Rectal smooth muscle tissue (tissue), 1 donor: Measurements from ENCODE around the gene ADGRE1.

Source experiments
- H3K27ac ChIP-seq: one replicate; pipeline ENCODE4 v1.7.0; 2013; ENCODE audit warnings: low read depth, low read length, inconsistent platforms
- H3K27me3 ChIP-seq: one replicate; pipeline ENCODE4 v1.7.0; 2013; ENCODE audit warnings: low read length; ENCODE audit not compliant: control insufficient read depth, insufficient read depth
- H3K36me3 ChIP-seq: one replicate; pipeline ENCODE4 v1.7.0; 2013; ENCODE audit warnings: low read length; ENCODE audit not compliant: control insufficient read depth, insufficient read depth
- H3K4me1 ChIP-seq: one replicate; pipeline ENCODE4 v1.7.0; 2013; ENCODE audit warnings: low read length; ENCODE audit not compliant: control insufficient read depth, insufficient read depth
- H3K4me3 ChIP-seq: one replicate; pipeline ENCODE4 v1.7.0; 2013; ENCODE audit warnings: low read length
- H3K9ac ChIP-seq: one replicate; pipeline ENCODE4 v1.7.0; 2013; ENCODE audit warnings: low read length

The ADGRE1 gene

DNA sequence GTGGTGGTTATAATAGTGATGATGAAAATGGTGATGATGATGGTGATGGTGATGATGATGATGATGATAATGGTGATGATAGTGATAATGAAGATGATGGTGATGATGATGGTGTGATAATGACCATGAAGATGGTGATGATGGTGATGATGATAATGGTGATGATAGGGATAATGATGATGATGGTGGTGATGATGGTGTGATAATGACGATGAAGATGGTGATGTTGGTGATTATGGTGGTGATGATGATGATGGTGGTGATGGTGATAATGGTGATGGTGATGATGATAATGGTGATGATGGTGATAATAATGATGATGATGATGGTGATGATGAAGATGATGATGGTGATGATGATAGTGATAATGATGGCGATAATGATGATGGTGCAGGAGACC, 1.6 kb downstream of the ADGRE1 start:
- no peaks in the 10 kb centered on the region for H3K27me3 ChIP-seq
- H3K4me1 ChIP-seq: no peaks in the 10 kb centered on the region
- no peak overlapping the region for H3K9ac ChIP-seq
- no peak overlapping the region for H3K4me3 ChIP-seq
- H3K27ac ChIP-seq: no peak overlapping the region
- H3K36me3 ChIP-seq: no peaks in the 10 kb centered on the region

DNA sequence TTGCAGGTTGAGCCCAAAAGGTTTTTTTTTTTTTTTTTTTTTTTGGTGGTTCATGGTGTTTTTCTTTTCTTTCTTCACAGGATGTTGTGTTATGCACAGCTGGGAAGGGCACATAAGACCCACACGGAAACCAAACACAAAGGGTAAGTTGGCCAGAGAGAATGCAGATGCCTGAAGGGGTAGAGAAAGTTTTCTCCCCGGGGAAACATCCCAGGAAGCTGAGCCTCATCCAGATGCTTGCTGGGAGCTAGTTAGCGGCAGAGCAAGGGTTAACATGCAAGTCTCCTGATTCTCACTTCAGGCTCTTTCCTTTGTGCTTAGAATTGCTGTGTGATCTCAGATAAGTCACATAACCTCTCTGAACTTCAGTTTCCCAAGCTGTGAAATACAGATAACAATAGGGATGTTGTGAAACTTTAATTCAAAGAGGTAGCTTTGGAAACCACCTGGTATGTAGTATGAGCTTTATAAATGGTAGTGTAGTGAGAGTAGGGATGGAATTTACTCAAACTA, 3.1 kb downstream of the ADGRE1 start:
- no peak overlapping the region for H3K9ac ChIP-seq
- no peaks in the 10 kb centered on the region for H3K36me3 ChIP-seq
- no peak overlapping the region for H3K27ac ChIP-seq
- no peaks in the 10 kb centered on the region for H3K27me3 ChIP-seq
- no peaks in the 10 kb centered on the region for H3K4me1 ChIP-seq
- H3K4me3 ChIP-seq: no peak overlapping the region

DNA sequence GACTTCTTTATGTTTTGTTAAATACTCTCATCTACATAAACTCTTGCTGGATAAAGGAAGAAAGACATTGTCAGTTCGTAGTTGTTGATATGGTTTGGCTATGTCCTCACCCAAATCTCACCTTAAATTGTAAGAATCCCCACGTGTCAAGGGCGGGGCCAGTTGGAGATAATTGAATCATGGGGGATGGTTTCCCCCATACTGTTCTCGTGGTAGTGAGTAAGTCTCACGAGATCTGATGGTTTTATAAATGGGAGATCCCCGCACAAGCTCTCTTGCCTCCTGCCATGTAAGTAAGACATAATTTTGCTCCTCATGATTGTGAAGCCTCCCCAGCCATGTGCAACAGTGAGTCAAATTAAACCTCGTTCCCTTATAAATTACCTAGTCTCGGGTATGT, 3.6 kb downstream of the ADGRE1 start:
- Histone ChIP-seq H3K27me3 (no peaks in the 10 kb centered on the region), H3K9ac (no peak overlapping the region), H3K27ac (no peak overlapping the region), H3K4me3 (no peak overlapping the region), H3K36me3 (no peaks in the 10 kb centered on the region), H3K4me1 (no peaks in the 10 kb centered on the region)

DNA sequence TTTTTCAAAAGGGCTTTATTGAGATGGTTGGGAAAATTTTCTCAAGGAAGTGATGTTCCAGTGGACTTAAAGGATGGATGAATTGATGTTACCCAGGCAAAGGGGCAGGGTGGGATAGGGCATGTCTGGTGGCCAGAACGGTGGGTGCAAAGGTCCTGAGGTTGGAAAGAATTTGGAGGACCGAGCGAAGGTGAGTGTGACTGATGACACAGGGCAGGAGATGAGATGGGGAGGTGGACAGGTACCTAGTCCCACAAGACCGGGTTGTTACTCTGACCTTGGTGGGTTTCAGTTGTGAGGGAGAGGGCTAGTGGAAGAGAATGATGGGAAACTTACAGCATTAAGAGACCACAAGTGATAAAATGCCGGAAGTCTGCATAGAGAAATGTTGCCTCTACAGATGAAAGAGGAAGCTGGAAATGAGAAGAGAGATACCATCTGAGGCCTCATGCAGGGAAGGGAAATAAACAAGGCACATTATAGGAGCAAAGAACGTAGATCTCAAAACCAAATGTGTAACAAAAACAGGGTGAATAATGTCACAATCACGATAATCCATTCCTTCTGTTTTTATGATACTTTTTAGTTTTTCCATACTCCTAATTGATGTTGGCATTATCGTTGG, 4.5 kb downstream of the ADGRE1 start:
- no peak overlapping the region for H3K9ac ChIP-seq
- H3K4me3 ChIP-seq: no peak overlapping the region
- H3K36me3 ChIP-seq: no peaks in the 10 kb centered on the region
- H3K4me1 ChIP-seq: no peaks in the 10 kb centered on the region
- H3K27me3 ChIP-seq: no peaks in the 10 kb centered on the region
- no peak overlapping the region for H3K27ac ChIP-seq

DNA sequence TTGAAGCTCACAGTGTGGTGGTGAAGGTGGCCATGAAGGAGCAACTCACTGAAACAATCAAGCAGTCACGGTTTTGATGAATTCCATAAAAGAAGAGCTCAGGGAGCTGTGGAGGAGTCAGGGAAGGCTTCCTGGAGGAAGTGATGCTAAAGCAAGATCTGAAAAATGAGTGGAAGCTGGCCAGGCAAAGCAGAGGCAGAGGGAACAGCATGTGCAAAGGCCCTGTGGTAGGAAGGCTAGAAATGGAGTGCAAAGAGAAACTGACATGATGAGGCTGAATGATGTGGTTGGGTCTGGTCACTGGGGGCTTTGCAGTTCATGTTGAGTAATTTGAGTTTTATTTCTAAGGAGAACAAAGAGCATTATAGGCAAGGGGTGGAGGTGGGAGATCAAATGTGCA, 6.9 kb downstream of the ADGRE1 start:
- no peak overlapping the region for H3K4me3 ChIP-seq
- no peak overlapping the region for H3K27ac ChIP-seq
- H3K36me3 ChIP-seq: no peaks in the 10 kb centered on the region
- no peaks in the 10 kb centered on the region for H3K27me3 ChIP-seq
- H3K9ac ChIP-seq: no peak overlapping the region
- H3K4me1 ChIP-seq: no peaks in the 10 kb centered on the region

DNA sequence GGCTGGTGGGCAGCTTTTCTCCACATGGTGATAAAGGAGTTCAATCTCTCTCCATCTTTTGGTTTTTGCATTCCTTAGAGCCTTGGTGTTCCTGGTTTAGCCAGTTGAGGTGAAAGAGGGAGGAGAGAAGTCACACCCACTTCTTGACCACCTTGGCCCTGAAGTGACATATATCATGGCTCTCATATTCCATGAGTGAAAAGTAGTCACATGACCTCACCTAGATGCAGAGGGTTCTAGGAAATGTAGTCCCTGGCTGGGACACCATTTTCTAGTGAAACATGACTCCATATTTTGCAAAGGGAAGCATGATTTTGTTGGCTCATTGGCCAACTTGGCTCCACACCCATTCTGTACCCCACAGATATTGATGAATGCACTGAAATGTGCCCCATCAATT, 16.1 kb downstream of the ADGRE1 start:
- H3K9ac ChIP-seq: no peak overlapping the region
- peaks cover 2% of the 10 kb centered on the region for H3K36me3 ChIP-seq
- no peaks in the 10 kb centered on the region for H3K4me1 ChIP-seq
- H3K27ac ChIP-seq: no peak overlapping the region
- H3K4me3 ChIP-seq: no peak overlapping the region
- no peaks in the 10 kb centered on the region for H3K27me3 ChIP-seq

DNA sequence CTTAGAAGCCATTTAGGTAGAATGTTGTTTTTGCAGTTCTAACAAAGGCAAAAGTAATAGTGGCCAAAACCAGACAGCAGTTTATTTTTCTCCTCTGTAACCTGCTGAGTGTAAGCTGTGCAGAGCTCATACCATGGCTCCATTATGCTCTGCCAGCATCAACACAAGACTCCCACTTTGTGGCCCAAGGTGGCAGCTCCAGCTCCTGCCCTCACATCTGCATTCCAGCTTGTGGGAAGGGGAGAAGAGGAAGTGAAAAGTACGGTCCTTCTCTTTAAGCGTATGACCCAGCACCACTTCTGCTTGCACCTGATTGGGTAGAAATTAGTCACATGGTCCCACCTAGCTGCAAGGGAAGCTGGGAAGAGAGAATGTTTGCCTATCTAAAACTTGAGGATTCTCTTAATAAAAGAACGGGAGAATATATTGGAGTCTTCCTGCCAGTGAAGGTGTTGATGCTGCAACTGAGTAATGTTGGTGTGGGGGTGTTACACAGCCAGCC, 19.2 kb downstream of the ADGRE1 start:
- H3K4me3 ChIP-seq: no peak overlapping the region
- no peak overlapping the region for H3K27ac ChIP-seq
- no peaks in the 10 kb centered on the region for H3K27me3 ChIP-seq
- no peaks in the 10 kb centered on the region for H3K4me1 ChIP-seq
- no peak overlapping the region for H3K9ac ChIP-seq
- H3K36me3 ChIP-seq: peaks cover 2% of the 10 kb centered on the region

DNA sequence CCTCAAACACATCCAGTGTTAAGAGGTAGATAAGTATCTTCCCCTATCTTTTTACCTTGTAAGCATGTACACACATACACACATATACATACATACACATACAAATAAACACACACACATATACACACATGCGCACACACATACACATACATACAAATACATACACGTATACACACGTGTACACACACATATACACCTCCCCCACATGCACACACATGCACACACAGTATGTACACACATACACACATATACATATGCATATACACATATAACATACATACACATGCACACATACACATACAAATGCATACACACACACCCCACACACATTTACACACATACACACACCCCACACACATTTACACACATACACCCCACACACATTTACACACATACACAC, 24.1 kb downstream of the ADGRE1 start:
- Histone ChIP-seq H3K27me3 (no peaks in the 10 kb centered on the region), H3K9ac (no peak overlapping the region), H3K4me1 (no peaks in the 10 kb centered on the region), H3K27ac (no peak overlapping the region), H3K36me3 (peaks cover 1% of the 10 kb centered on the region), H3K4me3 (no peak overlapping the region)

DNA sequence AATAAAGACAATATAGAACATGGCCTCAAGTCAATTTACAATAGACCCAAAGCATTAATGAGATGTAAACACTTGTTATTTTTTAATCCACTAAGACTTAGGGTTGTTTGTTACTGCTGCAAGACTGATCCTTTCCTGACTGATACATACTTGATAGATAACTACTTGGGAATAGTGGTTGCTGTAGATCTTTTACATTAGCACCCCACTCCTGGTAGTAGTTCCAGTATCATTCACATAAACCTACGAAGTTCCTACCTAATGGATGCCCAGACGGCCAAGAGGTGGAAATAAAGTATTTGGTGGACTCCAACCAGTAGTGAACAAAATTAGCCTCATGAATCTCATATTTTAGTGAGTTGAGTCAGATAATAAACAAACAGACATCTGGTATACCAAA, 26.9 kb downstream of the ADGRE1 start:
- Histone ChIP-seq H3K9ac (no peak overlapping the region), H3K36me3 (no peaks in the 10 kb centered on the region), H3K4me3 (no peak overlapping the region), H3K27me3 (no peaks in the 10 kb centered on the region), H3K4me1 (no peaks in the 10 kb centered on the region), H3K27ac (no peak overlapping the region)

DNA sequence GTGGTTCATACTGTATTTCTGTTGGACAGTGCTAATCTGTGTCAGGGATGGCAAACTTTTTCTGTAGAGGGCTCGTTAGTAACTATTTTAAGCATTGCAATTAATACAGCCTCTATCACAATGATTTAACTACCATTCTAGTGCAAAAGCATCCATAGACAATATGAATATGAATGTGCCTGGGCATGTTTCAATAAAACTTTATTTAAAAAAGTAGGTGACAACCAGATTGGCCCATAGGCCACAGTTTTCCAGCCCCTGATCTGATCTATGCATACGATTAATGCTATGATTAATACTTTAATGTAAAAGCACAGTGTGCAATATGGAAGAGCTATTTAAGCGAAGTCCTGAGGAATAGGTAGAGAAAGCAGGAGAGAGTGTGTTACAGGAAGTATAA, 29.6 kb downstream of the ADGRE1 start:
- no peak overlapping the region for H3K4me3 ChIP-seq
- no peak overlapping the region for H3K27ac ChIP-seq
- no peaks in the 10 kb centered on the region for H3K4me1 ChIP-seq
- H3K27me3 ChIP-seq: no peaks in the 10 kb centered on the region
- no peaks in the 10 kb centered on the region for H3K36me3 ChIP-seq
- no peak overlapping the region for H3K9ac ChIP-seq

DNA sequence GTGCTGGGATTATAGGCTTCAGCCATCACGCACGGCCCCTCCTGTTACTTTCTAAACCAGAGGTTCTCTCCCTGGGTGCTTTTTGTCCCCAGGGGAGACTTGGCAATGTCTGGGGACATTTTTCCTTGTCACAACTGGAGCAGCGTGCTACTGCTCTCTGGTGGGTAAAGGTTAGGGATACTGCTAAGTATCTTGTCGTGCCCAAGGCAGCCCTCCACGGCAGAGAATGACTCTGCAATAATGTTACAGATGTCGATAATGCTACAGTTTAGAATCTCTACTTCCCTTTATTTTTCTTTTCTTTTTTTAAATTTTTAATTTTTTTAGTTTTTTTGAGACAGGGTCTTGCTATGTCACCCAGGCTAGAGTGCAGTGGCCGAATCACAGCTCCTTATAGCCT, 38.0 kb downstream of the ADGRE1 start:
- no peaks in the 10 kb centered on the region for H3K27me3 ChIP-seq
- no peaks in the 10 kb centered on the region for H3K36me3 ChIP-seq
- H3K27ac ChIP-seq: no peak overlapping the region
- no peak overlapping the region for H3K9ac ChIP-seq
- H3K4me1 ChIP-seq: no peaks in the 10 kb centered on the region
- H3K4me3 ChIP-seq: no peak overlapping the region

DNA sequence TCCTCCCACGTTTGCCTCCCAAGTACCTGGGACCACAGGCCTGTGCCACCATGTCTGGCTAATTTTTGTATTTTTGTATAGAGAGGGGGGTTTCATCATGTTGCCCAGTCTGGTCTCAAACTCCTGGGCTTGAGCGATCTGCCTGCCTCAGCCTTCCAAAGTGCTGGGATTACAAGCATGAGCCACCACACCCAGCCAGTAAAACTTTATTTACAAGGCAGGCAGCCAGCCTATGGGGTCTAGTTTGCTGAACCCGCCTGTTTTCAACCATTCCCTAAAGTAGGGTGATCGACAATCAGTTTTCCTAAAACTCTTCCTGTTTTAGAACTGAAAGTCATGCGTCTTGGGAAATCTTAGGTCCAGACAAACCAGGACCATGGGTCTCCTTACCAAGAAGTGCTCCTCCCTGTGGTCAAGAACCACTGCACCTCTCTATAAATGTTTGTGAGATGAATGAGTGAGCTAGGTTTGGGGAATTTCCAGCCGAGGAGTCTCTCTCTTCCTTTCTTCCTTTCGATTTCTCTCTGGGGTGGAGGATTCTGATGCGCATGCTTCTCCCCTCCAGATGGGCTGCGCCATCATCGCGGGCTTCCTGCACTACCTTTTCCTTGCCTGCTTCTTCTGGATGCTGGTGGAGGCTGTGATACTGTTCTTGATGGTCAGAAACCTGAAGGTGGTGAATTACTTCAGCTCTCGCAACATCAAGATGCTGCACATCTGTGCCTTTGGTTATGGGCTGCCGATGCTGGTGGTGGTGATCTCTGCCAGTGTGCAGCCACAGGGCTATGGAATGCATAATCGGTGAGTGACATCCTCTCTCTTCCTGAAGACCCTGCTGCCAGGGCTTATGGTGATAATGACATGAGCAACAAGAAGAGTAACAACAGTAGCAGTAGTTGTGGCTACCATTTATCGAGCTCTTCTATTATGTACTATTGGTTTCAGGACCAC, 38.7 kb downstream of the ADGRE1 start:
- Histone ChIP-seq H3K36me3 (no peaks in the 10 kb centered on the region), H3K27me3 (no peaks in the 10 kb centered on the region), H3K27ac (no peak overlapping the region), H3K4me3 (no peak overlapping the region), H3K9ac (no peak overlapping the region), H3K4me1 (no peaks in the 10 kb centered on the region)
